GM06990 (cell line): ENCODE measurements around the gene STOML1.

Source experiments
- DNase-seq: peaks from one replicate; pipeline ENCODE4 v3.0.0-alpha.2; 2011; ENCODE audit not compliant: insufficient read length; ENCODE audit errors: extremely low read depth
- H3K27me3 ChIP-seq: replicated peaks from 2 replicates; pipeline ENCODE4 v1.6.0; 2011; ENCODE audit warnings: low read length; ENCODE audit not compliant: control insufficient read depth, insufficient read depth
- H3K36me3 ChIP-seq: 2 replicates; pipeline ENCODE4 v1.5.1; 2011; ENCODE audit warnings: low read length; ENCODE audit not compliant: control insufficient read depth, insufficient read depth
- H3K4me3 ChIP-seq: replicated peaks from 2 replicates; pipeline ENCODE4 v1.5.1; 2011; ENCODE audit warnings: low read depth, mild to moderate bottlenecking, control low read depth, low read length
- CTCF ChIP-seq: IDR thresholded peaks from 2 replicates; pipeline ENCODE4 v1.5.1; 2011; ENCODE audit warnings: low read length, control low read depth, mild to moderate bottlenecking, inconsistent platforms; ENCODE audit not compliant: insufficient read depth, poor library complexity, severe bottlenecking

STOML1 gene

GRCh38 chr15:73993211-73993994 lies 1.3 kb upstream of the STOML1 start:
- TF ChIP-seq CTCF, result no peak
- Histone ChIP-seq H3K4me3 (peak overlapping the region; percentile 87), H3K27me3 (no peaks in the 10 kb centered on the region), H3K36me3 (peaks cover 3% of the 10 kb centered on the region; the same call in 1 of the 2 replicates)
- no peak for DNase-seq

GRCh38 chr15:73992594-73992898 lies 451 bp upstream of the STOML1 start:
- H3K36me3 ChIP-seq, result no peaks in the 10 kb centered on the region
- no peaks in the 10 kb centered on the region for H3K27me3 ChIP-seq
- TF ChIP-seq CTCF, result no peak
- no peak for DNase-seq
- H3K4me3 ChIP-seq, result peak overlapping the region; percentile 39; the same call in 1 of the 2 replicates

DNA sequence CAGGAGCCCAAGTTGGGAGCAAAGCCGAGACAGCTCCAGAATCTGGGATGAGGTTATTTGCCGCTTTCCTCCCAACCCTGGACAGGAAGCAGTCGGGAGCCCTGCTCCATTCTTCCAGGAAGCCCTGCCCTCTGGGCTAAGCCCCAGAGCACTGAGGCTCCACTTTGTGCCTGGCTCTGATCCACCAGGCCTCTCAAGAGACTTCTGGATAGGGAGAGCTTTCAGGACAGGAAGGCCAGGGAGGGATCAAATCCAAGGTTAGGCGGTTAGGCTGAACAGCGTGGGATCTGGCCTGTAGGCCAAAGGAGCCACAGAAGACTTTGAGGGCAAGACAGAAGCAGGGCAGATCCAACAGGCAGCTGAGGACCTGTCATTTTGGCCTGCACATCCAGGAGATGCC lies 835 bp downstream of the STOML1 start:
- Histone ChIP-seq H3K36me3 (no peaks in the 10 kb centered on the region), H3K4me3 (peak overlapping the region; percentile 69), H3K27me3 (no peaks in the 10 kb centered on the region)
- no peak for TF ChIP-seq CTCF
- DNase-seq, result no peak

DNA sequence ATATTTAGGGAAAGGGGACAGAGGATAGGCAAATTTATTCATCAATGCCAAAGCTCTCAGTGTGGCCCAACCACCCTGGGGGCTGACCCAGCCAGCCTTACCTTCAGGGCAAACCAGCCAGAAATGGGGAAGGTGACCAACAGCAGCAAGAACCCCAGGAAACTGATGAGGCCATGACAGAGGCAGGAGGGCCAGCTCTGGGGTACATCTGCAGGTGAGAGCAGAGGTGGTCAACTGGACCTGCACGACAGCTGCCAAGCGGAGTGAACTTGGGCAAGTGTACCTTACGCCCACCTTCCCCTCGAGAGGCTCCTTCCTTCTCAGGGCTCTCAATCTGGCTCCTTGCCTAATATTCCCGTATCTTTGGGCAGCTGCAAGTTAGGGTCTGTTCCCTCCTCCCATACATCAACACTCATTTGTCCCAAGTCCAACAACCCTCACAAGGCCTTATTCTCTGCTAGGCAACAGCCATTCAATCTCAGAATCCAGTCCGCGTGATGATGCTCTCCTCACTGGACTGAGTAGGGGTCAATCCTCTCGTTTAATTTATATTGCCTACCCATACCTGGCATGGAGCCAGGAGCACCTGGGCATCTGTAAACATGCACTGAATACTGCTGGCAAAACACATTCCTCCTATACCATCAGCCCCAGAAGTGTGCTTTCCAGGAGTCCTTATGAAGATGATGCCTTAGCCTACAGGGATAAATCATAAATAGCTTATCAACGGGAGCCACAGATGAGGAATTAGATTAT lies 1.7 kb downstream of the STOML1 start:
- no peaks in the 10 kb centered on the region for H3K27me3 ChIP-seq
- TF ChIP-seq CTCF, result no peak
- no peak for DNase-seq
- no peak overlapping the region for H3K4me3 ChIP-seq
- H3K36me3 ChIP-seq, result no peaks in the 10 kb centered on the region

- no peaks in the 10 kb centered on the region for H3K27me3 ChIP-seq
- H3K4me3 ChIP-seq, result no peak overlapping the region
- DNase-seq, result no peak
- H3K36me3 ChIP-seq, result peaks cover 5% of the 10 kb centered on the region
- no peak for TF ChIP-seq CTCF
These were observed 2.9 kb downstream of the STOML1 start for GRCh38 chr15:73989001-73989798.
